HG02571 (cell line): ENCODE measurements around the gene RPAP3.
"Not testable (repeated sequence)": the region's sequence is repeated elsewhere in the genome, so short reads cannot be mapped to it uniquely, and the experiment has no call there.

ENCODE experiments used
- ATAC-seq: cut with Tn5 transposase; IDR thresholded peaks from one replicate; pipeline ENCODE4 v1.9.1; 2021; ENCODE audit warnings: mild to moderate bottlenecking, moderate library complexity; ENCODE audit not compliant: unreplicated experiment

RPAP3 gene

GRCh38 chr12:47689215-47689614 is 16.6 kb downstream of the RPAP3 start:
- ATAC-seq = no peak

- ATAC-seq = no peak
These were observed 18.2 kb downstream of the RPAP3 start for GRCh38 chr12:47687636-47688035.

DNA sequence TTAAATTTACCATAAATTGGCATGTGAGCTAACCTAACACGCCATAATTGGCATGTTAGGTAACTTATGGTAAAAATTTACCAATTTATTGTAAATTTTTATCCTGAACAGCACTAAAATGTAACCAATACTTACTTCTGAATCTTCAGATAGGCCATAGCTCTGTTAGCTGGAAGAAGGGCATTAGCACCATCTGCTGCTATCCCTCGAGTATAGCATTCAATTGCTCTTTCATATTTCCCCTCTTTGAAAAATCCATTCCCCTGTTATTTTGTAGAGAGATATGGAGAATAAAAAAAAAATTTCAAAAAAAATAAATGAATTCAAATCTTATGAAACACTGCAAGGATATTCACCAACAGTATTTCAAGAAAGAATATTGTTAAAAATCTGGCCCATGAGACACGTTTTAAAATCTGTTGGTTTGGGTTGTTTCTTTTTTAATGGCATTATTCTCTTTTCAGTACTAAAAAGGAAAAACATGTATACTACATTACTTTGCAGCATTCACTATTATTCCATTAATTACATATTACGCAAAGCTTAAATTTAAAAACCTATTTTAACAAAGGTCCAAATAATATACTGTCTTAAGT is 19.1 kb downstream of the RPAP3 start:
- no peak for ATAC-seq

GRCh38 chr12:47679785-47680184 is 26.0 kb downstream of the RPAP3 start:
- ATAC-seq = no peak

DNA sequence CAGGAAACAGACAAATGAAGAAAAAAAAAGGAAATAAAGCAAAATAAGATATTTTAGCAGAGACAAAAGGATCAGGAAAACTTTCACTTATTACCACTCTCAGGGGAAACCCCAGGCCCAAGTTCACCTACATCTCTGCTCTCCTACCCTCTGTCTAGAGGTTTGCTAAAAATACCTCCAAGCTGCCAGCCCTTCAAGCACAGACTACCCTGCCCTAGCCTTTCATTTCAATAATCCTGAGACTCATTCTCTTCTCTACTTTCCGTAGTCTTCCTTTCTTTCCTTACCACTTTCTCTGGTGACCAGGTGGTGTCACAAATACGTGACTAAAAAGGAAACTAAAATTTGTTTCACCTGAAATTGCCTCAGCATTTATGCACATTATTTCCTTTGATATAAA is 33.8 kb downstream of the RPAP3 start:
- no peak for ATAC-seq

DNA sequence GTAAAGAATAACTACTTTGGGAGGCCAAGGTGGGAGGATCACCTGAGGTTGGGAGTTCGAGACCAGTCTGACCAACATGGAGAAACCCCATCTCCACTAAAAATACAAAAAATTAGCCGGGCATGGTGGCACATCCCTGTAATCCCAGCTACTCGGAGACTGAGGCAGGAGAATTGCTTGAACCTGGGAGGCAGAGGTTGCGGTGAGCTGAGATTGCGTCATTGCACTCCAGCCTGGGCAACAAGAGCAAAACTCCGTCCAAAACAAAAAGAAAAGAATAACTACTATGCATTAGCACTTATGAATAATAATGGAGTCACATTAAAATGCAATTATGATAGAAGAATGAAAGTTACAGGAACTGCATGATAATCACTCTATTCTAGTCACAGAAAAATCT is 37.9 kb downstream of the RPAP3 start:
- ATAC-seq = not testable (repeated sequence)

DNA sequence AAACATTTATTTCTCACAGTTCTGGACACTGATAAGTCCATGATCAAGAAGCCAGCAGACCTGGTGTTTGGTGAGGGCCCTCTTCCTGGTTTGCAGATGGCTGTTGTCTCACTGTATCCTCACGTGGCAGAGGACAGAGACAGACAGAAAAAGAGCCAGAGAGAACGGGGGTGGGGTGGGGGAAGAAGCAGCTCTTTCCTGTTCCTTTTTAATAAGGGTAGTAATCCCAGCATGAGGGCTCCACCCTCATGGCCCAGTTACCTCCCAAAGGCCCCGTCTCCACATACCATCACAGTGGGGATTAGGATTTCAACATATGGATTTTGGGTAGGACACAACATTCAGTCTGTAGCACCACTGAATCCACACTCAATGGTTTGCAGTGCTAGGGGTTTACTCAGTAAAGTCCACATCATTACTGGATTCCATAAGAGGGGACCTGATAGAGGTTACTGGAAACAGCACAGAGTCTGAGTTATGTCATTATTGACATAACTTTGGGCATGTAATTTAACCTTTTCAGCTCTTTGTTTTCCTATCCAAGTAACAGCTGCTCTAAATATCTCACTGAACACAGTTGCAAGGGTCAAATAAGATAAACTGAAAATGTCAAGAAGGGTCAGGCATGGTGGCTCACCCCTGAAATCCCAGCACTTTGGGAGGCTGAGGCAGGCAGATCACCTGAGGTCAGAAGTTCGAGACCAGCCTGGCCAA is 53.2 kb downstream of the RPAP3 start:
- ATAC-seq = no peak

DNA sequence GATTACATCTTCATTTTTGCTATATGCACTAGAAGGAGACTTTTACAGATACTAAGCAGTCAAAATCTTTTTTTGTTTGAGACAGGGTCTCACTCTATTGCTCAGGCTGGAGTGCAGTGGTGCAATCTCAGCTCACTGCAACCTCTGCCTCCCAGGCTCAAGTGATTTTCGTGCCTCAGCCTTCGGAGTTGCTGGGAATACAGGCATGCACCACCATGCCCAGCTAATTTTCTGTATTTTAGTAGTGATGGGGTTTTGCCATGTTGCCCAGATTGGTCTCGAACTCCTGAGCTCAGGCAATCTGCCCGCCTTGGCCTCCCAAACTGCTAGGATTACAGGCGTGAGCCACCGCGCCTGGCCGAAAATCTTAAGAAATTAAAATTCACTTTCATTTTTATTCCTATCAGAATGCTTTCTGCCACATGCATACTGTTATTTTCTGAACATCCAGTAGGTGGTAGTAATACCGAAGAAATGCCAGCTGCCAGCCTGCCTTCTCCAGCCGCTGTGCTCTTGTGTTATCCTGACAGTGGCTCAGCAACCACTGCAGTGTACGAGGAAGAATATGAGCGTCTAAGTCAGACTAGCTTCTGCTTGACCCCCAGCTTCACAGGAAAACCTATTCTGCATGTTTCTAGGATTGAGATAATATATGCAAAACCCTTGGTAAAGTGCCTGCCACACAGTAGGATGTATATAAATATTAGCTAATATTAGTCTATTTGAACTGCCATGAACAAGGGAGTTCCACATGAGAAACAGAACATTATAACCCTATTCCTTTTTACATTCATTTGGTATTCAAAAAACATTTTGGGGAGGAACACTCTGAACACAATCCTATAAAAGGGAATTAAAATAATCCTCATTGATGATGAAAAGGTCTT is 54.2 kb downstream of the RPAP3 start:
- ATAC-seq = peak; percentile 72

DNA sequence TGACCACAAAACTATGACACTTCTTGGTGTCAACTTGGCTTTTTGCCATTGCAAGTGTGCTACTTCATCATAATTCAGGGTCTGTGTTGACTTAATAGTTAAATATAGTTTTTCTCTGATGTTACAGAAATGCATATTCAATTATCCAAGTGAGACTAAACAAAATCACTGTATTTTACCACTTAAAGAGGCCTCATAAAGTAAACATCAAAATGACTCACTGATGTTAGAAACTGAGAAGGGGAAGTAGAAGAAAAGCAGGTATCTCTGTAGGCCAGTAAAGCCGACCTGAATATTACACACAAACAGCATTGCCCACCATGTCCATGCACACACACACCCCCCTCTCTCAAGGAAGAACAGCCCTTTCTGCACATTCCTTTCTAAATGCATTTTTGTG is 55.4 kb downstream of the RPAP3 start:
- peak; percentile 53 for ATAC-seq

- ATAC-seq = no peak
These were observed 56.4 kb downstream of the RPAP3 start for GRCh38 chr12:47649381-47649780.

DNA sequence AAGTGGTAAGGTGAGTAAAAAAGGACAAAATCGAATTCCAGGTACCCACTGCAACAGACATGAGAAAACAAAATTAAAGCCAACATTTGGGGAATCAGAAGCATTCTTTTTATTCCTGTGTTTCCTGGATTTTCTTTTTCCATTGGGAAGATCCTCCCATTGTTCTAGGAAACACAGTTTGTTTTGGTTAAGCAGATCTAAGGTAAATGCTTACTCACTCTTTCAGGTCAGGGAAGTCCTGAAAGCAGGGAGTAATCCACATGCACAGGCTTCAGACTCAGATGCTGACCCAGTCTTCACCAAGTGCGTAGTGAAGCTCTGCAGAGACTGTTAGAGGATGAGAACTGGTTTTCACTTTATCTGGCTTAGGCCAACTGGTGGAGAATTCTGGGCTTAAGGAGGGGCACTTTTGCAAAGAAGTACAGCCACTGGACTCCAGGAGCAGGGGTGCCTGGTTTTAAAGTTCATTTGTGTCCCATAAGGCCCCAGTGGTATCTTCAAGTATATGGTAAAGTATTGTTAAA is 57.7 kb downstream of the RPAP3 start:
- no peak for ATAC-seq

- ATAC-seq = not testable (repeated sequence)
These were observed 63.5 kb downstream of the RPAP3 start for GRCh38 chr12:47642310-47642709.

DNA sequence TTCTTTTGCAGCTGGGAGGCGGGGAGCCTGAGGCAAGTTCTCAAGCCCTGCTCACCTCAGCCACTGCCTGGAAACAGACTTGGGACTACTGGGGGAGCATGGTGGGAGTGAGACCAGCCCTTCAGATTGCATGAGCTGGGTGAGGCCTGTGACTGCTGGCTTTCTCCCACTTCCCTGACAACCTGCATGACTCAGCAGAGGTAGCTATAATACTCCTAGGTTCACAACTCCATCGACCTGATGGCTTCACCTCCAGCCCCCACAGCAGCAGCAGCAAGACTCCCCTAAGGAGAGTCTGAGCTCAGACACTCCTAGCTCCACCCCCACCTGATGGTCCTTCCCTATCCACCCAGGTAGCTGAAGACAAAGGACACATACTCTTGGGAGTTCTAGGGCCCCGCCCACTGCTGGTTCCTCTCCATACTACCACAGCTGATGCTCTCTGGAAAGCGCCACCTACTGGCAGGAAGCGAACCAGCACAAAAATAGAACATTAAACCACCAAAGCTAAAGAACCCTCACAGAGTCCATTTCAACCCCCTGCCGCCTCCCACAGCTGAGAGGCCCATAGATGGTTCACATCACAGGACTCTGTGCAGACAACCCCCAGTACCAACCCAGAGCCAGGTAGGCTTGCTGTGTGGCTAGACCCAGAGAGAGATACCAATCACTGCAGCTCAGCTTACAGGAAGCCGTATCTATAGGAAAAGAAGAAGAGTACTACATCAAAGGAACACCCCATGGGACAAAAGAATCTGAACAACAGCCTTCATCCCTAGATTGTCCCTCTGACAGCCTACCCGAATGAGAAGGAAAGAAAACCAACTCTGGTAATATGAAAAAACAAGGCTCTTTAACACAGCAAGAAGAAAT is 68.7 kb downstream of the RPAP3 start:
- ATAC-seq = no peak

GRCh38 chr12:47635770-47636169 is 70.1 kb downstream of the RPAP3 start:
- ATAC-seq = not testable (repeated sequence)

GRCh38 chr12:47634127-47634526 is 71.7 kb downstream of the RPAP3 start:
- no peak for ATAC-seq

DNA sequence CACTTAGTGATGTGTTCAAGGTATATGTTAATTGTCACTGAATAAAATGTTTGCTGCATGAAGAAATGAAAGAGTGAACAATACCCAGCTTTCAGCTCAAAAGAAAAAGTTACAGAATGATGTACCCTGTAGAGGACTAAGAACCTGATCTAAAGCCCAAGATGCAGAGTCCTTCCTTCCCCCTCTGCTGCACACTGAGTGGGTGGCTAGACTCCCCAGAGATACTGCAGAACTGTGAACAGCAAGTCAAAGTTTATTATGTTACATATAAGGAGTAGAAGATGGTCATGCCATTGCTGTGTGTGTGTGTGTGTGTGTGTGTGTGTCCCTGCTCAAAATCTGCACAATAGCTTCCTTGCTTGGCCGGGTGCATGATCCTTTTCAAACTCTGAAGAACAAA is 83.9 kb downstream of the RPAP3 start:
- ATAC-seq = no peak

- ATAC-seq = no peak
These were observed 88.4 kb downstream of the RPAP3 start for GRCh38 chr12:47617476-47617875.

DNA sequence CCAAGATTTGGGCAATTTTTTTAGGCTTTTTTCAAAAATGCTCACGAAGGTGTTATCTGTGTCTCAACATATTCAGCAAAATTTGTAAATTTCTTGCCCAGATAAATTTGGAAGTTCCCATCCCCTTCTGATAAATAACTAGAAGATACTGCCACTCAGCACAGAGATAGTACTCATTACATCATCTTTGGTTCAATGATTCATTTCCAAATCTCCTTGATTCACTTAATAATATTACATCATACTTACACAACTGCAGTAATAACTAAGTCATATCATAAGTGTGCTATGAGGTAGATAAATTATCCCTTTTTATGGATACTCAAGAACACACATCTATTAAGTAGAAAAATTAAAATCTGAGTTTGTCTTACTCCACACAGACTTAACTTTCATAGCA is 89.4 kb downstream of the RPAP3 start:
- ATAC-seq = no peak

DNA sequence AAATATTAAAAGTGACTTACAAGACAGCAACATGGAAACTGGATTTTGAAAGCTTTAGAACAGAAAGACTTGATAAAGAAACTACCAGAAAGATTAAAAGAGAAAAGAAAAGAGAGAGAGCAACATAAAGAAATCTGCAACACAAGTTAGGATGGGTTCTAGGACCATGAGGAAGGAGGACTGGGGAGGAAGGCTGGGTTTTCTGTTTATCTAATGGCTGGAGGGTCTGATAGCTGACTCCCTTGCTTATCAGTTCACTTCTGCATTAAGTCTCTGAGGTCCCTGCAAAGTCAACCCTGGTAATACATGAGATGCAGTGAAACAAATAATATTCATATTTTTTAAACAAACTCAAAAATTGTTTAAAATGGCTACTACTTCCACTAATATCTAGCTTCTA is 90.1 kb downstream of the RPAP3 start:
- no peak for ATAC-seq

GRCh38 chr12:47614521-47614920 is 91.3 kb downstream of the RPAP3 start:
- ATAC-seq = no peak

DNA sequence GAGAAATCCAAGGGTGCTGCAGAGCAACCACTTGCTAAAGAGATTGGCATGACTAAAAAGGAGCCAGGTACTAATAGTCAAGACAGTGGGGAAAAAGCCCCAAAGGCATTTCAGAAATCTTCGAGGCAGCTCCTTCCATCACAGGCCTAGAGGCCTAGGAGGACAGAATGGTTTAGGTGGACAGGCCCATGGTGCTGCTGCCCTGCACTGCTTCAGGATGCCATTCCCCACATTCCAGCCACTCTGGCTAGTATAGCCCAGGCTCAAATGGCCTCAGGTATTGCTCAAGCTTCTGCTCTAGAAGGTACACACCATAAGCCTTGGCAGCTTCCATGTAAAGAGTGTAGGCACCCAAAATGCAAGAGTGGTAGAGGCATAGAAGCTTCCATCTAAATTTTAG is 92.9 kb downstream of the RPAP3 start:
- no peak for ATAC-seq
